PC-9 (cell line): ENCODE results near the gene CLEC16A. TPM values are rescaled to one million over a fixed set of nuclear protein-coding genes. Genes with fewer than 3 reads are reported as not detected.
A peak's percentile ranks its signal among the peaks of the same experiment; 100 is the strongest.

Experiments
- BruUV-seq: library from RNA; stranded (reverse); fragments of 400-500 nt; replicated peaks from 2 replicates; lab custom pipeline; 2021; lab: Mats Ljungman, UMichigan
- CTCF ChIA-PET: fragments of 300-600 bp; sonication (Branson Sonifier 250); formaldehyde crosslinking; loops from one replicate; lab custom pipeline; 2022; ENCODE audit warnings: antibody characterized with exemption; lab: Charles Lee
- POLR2A ChIA-PET: fragments of 300-600 bp; sonication (Branson Sonifier 250); formaldehyde crosslinking; loops from one replicate; lab custom pipeline; 2022; ENCODE audit warnings: antibody characterized with exemption; ENCODE audit not compliant: unreplicated experiment; lab: Charles Lee
- DNase-seq, 2 experiments: peaks; one replicate each; pipeline versions ENCODE4 v3.0.0 to v3.0.0-alpha.2; 2015 to 2022; ENCODE audit warnings: mixed read lengths in 1 of 2
- H2AFZ ChIP-seq: fragments of 200-600 bp; sonication (generic); 2 replicates; pipeline ENCODE4 v1.8.1; 2017; ENCODE audit warnings: antibody characterized with exemption
- H3F3A ChIP-seq: fragments of 200-600 bp; sonication (generic); 2 replicates; pipeline ENCODE4 v1.8.1; 2017; ENCODE audit warnings: antibody characterized with exemption, mild to moderate bottlenecking, low read depth; ENCODE audit not compliant: insufficient read depth
- H3K27ac ChIP-seq: fragments of 200-600 bp; sonication (generic); 2 replicates; pipeline ENCODE4 v1.6.1; 2016; ENCODE audit warnings: mixed run types
- H3K27me3 ChIP-seq: fragments of 200-600 bp; sonication (generic); 2 replicates; pipeline ENCODE4 v1.6.1; 2016; ENCODE audit warnings: low read depth, mixed run types; ENCODE audit not compliant: insufficient read depth
- H3K36me3 ChIP-seq: fragments of 200-600 bp; sonication (generic); 2 replicates; pipeline ENCODE4 v1.6.1; 2016; ENCODE audit warnings: low read depth, mixed run types
- H3K4me1 ChIP-seq: fragments of 200-600 bp; sonication (generic); replicated peaks from 2 replicates; pipeline ENCODE4 v1.6.1; 2016; ENCODE audit warnings: mixed run types; ENCODE audit not compliant: insufficient read depth
- H3K4me2 ChIP-seq: fragments of 200-600 bp; sonication (generic); 2 replicates; pipeline ENCODE4 v1.6.1; 2017; ENCODE audit warnings: mixed run types
- H3K4me3 ChIP-seq: fragments of 200-600 bp; sonication (generic); 2 replicates; pipeline ENCODE4 v1.6.1; 2016; ENCODE audit warnings: mixed run types
- H3K79me2 ChIP-seq: fragments of 200-600 bp; sonication (generic); 2 replicates; pipeline ENCODE4 v1.6.1; 2017; ENCODE audit warnings: low read depth, mixed run types
- H3K9me2 ChIP-seq: fragments of 200-600 bp; sonication (generic); 2 replicates; pipeline ENCODE4 v1.8.1; 2017; ENCODE audit warnings: mild to moderate bottlenecking; ENCODE audit not compliant: insufficient read depth
- H3K9me3 ChIP-seq: fragments of 200-600 bp; sonication (generic); 2 replicates; pipeline ENCODE4 v1.8.1; 2016; ENCODE audit warnings: low read depth; ENCODE audit not compliant: insufficient read depth
- H4K20me1 ChIP-seq: fragments of 200-600 bp; sonication (generic); 2 replicates; pipeline ENCODE4 v1.8.1; 2017; ENCODE audit not compliant: insufficient read depth
- CTCF ChIP-seq: fragments of 200-600 bp; sonication (generic); conservative IDR thresholded peaks from 2 replicates; pipeline ENCODE4 v1.6.1; 2017; ENCODE audit warnings: mixed run types, antibody characterized with exemption, mild to moderate bottlenecking, moderate library complexity
- EZH2 ChIP-seq: fragments of 200-600 bp; sonication (generic); IDR thresholded peaks from 2 replicates; pipeline ENCODE4 v1.8.0; 2017; ENCODE audit warnings: antibody characterized with exemption, low read depth
- intact Hi-C: fragments of 100-400 bp; cut with micrococcal nuclease; formaldehyde crosslinking; loops from one replicate; pipeline ENCODE4 v1.10.0; 2022; ENCODE audit not compliant: unreplicated experiment
- total RNA-seq: library from RNA; stranded (reverse); gene quantifications from 2 replicates; pipeline ENCODE4 v1.2.3, GENCODE V29; 2021

Gene CLEC16A
- total RNA-seq, 1 experiment from 2014 or later, result 34.9 TPM

GRCh38 chr16:10938796-10939648 is 5.3 kb upstream of the CLEC16A start:
- ChIA-PET CTCF (no interaction called here), POLR2A (interaction anchor here (0.7 kb wide), 1 partner anchor 514 kb away, joined by 8 read pairs; no protein-coding TSS in a partner anchor)
- Histone ChIP-seq H3K4me3 (no peak overlapping the region), H3K27ac (no peak overlapping the region), H3F3A (no peaks in the 10 kb centered on the region), H3K36me3 (peaks cover 4% of the 10 kb centered on the region; the same call in 1 of the 2 replicates), H3K79me2 (peaks cover 42% of the 10 kb centered on the region), H3K9me3 (no peaks in the 10 kb centered on the region), H3K27me3 (no peaks in the 10 kb centered on the region), H2AFZ (no peak overlapping the region), H3K4me2 (peak overlapping the region; percentile 94; the same call in 1 of the 2 replicates), H3K4me1 (peaks cover 28% of the 10 kb centered on the region), H4K20me1 (peaks cover 31% of the 10 kb centered on the region), H3K9me2 (no peaks in the 10 kb centered on the region)
- no TSS peak for BruUV-seq
- intact Hi-C loops, result no loop called here
- DNase-seq, result no peak
- no peak for TF ChIP-seq EZH2
- no peak for TF ChIP-seq CTCF

GRCh38 chr16:10939649-10940234 is 4.6 kb upstream of the CLEC16A start:
- Histone ChIP-seq H3K4me1 (peaks cover 28% of the 10 kb centered on the region), H3K36me3 (peaks cover 4% of the 10 kb centered on the region; the same call in 1 of the 2 replicates), H3F3A (no peaks in the 10 kb centered on the region), H3K79me2 (peaks cover 45% of the 10 kb centered on the region), H3K4me3 (no peak overlapping the region; the same call in 1 of the 2 replicates), H3K9me2 (no peaks in the 10 kb centered on the region), H3K27me3 (no peaks in the 10 kb centered on the region), H2AFZ (no peak overlapping the region), H3K27ac (no peak overlapping the region), H3K4me2 (peak overlapping the region; percentile 94), H3K9me3 (no peaks in the 10 kb centered on the region), H4K20me1 (peaks cover 24% of the 10 kb centered on the region)
- POLR2A ChIA-PET, result no interaction called here
- CTCF ChIA-PET, result no interaction called here
- no peak for DNase-seq
- intact Hi-C loops, result no loop called here
- no peak for TF ChIP-seq EZH2
- TF ChIP-seq CTCF, result no peak
- BruUV-seq, result no TSS peak

- Histone ChIP-seq H2AFZ (no peak overlapping the region), H3K36me3 (peaks cover 4% of the 10 kb centered on the region; the same call in 1 of the 2 replicates), H3K4me3 (peak overlapping the region; percentile 56), H3K4me1 (peaks cover 35% of the 10 kb centered on the region), H3K4me2 (peak overlapping the region; percentile 94), H3F3A (no peaks in the 10 kb centered on the region), H4K20me1 (peaks cover 21% of the 10 kb centered on the region), H3K9me3 (no peaks in the 10 kb centered on the region), H3K27ac (no peak overlapping the region), H3K79me2 (peaks cover 51% of the 10 kb centered on the region), H3K9me2 (no peaks in the 10 kb centered on the region), H3K27me3 (no peaks in the 10 kb centered on the region)
- BruUV-seq, result no TSS peak
- CTCF ChIA-PET, result interaction anchor here (1.0 kb wide), 1 partner anchor 425 kb away, joined by 7 read pairs; no protein-coding TSS in a partner anchor
- no peak for TF ChIP-seq EZH2
- no peak for TF ChIP-seq CTCF
- no peak for DNase-seq
- POLR2A ChIA-PET, result interaction anchor here (0.6 kb wide), 1 partner anchor 55 kb away, joined by 4 read pairs; no protein-coding TSS in a partner anchor
- intact Hi-C loops, result no loop called here
Observed at GRCh38 chr16:10940501-10941079, 3.8 kb upstream of the CLEC16A start.
